AG04450 (cell line): Measurements from ENCODE around the gene NUDT1. TPM values are rescaled to one million over a fixed set of nuclear protein-coding genes. Genes with fewer than 3 reads are reported as not detected.

ENCODE experiments used
- CTCF ChIA-PET: fragments of 300-600, 350-600 bp; formaldehyde crosslinking; extraction: SDS; loops from one replicate; lab custom pipeline; 2022; ENCODE audit warnings: antibody characterized with exemption, inconsistent platforms; lab: Charles Lee
- POLR2A ChIA-PET: fragments of 350-600 bp; formaldehyde crosslinking; extraction: SDS; loops from one replicate; lab custom pipeline; 2021; ENCODE audit warnings: antibody characterized with exemption, inconsistent platforms; lab: Yijun Ruan, JAX
- DNase-seq: peaks from one replicate; pipeline ENCODE4 v3.0.0-alpha.2; 2011; ENCODE audit warnings: low read depth, low spot score
- H3K27ac ChIP-seq: one replicate; pipeline ENCODE4 v1.5.1; 2012; ENCODE audit warnings: low read depth, low read length, control low read depth
- H3K27me3 ChIP-seq: one replicate; pipeline ENCODE4 v1.6.0; 2012; ENCODE audit warnings: low read length; ENCODE audit not compliant: control insufficient read depth, insufficient read depth
- H3K4me3 ChIP-seq: 2 replicates; pipeline ENCODE4 v1.5.1; 2011; ENCODE audit warnings: mild to moderate bottlenecking, low read depth, low read length, control low read depth
- H3K9me3 ChIP-seq: 2 replicates; pipeline ENCODE4 v1.5.1; 2012; ENCODE audit warnings: low read length; ENCODE audit not compliant: control insufficient read depth, insufficient read depth
- polyA plus RNA-seq: library from polyadenylated mRNA; depleted of rRNA; stranded (reverse); fragments of >200 nt; gene quantifications from 2 replicates; pipeline ENCODE4 v1.2.3, GENCODE V29; 2011
- TF ChIP-seq, protein P1 (sequence below): IDR thresholded peaks from 2 replicates; pipeline ENCODE4 v1.5.1; 2011; ENCODE audit warnings: low read depth, low read length, control low read depth, inconsistent platforms

The NUDT1 gene
- polyA plus RNA-seq, 1 experiment: 11.5 TPM

DNA sequence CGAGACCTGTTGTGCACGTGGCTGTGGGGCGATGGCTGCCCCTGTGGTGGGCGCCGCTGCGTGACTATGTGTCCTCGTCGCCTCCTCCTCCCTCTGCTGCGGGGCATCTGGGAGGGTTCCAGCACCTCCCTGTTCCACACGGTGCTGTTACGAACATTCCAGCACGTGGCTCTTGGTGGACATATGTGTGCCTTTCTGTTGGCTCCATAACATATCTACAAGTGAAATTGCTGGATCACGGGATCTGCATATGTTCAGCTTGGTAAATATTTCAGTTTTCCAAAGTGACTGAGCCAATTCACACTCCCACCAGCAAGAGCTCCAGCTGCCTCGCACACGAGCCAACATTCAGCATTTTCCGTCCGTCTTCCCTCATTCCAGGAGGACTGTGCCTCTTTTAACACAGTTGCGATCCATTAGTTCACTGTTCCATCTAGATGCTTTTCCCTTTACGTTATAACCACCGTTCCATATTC is 47.1 kb downstream of the NUDT1 start:
- Histone ChIP-seq H3K27me3 (no peaks in the 10 kb centered on the region), H3K9me3 (no peaks in the 10 kb centered on the region), H3K27ac (no peak overlapping the region), H3K4me3 (no peak overlapping the region)
- DNase-seq: no peak
- CTCF ChIA-PET: no interaction called here
- POLR2A ChIA-PET: no interaction called here
- TF ChIP-seq, protein P1, sequence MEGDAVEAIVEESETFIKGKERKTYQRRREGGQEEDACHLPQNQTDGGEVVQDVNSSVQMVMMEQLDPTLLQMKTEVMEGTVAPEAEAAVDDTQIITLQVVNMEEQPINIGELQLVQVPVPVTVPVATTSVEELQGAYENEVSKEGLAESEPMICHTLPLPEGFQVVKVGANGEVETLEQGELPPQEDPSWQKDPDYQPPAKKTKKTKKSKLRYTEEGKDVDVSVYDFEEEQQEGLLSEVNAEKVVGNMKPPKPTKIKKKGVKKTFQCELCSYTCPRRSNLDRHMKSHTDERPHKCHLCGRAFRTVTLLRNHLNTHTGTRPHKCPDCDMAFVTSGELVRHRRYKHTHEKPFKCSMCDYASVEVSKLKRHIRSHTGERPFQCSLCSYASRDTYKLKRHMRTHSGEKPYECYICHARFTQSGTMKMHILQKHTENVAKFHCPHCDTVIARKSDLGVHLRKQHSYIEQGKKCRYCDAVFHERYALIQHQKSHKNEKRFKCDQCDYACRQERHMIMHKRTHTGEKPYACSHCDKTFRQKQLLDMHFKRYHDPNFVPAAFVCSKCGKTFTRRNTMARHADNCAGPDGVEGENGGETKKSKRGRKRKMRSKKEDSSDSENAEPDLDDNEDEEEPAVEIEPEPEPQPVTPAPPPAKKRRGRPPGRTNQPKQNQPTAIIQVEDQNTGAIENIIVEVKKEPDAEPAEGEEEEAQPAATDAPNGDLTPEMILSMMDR: no peak

- ChIA-PET POLR2A (no interaction called here), CTCF (no interaction called here)
- H3K4me3 ChIP-seq: no peak overlapping the region
- no peaks in the 10 kb centered on the region for H3K27me3 ChIP-seq
- no peak overlapping the region for H3K27ac ChIP-seq
- H3K9me3 ChIP-seq: no peaks in the 10 kb centered on the region
- TF ChIP-seq, protein P1: no peak
- no peak for DNase-seq
These were observed 47.6 kb downstream of the NUDT1 start for GRCh38 chr7:2289621-2290020.

DNA sequence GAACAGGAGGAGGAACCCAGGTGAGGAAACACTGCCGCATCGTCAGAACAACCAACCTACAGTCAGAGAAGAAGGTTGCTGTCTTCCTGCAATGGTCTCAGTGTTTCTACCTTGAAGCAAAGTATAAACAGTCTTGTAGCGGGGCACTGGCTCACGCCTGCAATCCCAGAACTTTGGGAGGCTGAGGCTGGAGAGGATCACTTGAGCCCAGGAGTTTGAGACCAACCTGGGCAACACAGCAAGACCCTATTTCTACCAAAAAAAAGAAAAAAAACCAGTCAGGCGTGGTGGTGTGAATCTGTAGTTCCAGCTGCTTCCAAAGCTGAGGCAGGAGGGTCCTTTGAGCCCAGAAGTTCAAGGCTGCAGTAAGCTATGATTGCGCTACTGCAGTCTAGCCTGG is 48.9 kb downstream of the NUDT1 start:
- Histone ChIP-seq H3K27ac (no peak overlapping the region), H3K9me3 (no peaks in the 10 kb centered on the region), H3K27me3 (no peaks in the 10 kb centered on the region), H3K4me3 (no peak overlapping the region)
- ChIA-PET POLR2A (no interaction called here), CTCF (no interaction called here)
- TF ChIP-seq, protein P1: no peak
- no peak for DNase-seq

DNA sequence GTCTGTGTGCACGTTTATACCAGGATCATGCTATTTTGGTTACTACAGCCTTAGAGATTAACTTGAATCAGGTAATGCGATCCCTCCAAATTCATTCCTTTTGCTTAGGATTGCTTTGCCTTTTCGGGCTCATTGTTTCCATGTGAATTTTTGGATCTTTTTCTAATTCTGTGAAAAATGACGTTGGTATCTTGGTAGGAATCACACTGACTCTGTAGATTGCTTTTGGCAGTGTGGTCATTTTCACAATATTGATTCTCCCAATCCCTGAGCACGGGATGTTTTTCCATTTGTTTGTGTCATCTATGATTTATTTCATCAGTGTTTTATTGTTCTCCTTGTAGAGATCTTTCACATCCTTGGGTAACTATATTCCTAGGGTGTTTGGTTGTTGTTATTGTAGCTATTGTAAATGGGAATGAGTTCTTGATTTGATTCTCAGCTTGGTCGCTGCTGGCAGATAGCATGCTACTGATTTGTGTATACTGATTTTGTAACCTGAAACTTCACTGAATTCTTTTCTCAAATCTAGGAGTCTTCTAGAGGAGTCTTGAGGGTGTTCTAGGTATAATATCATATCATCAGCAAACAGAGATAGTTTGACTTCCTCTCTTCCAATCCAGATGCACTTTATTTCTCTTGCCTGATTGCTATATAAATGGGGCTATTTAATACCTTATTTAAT is 54.1 kb downstream of the NUDT1 start:
- TF ChIP-seq, protein P1: no peak
- no peaks in the 10 kb centered on the region for H3K9me3 ChIP-seq
- CTCF ChIA-PET: no interaction called here
- no peaks in the 10 kb centered on the region for H3K27me3 ChIP-seq
- H3K4me3 ChIP-seq: no peak overlapping the region
- no peak overlapping the region for H3K27ac ChIP-seq
- DNase-seq: no peak
- POLR2A ChIA-PET: no interaction called here

DNA sequence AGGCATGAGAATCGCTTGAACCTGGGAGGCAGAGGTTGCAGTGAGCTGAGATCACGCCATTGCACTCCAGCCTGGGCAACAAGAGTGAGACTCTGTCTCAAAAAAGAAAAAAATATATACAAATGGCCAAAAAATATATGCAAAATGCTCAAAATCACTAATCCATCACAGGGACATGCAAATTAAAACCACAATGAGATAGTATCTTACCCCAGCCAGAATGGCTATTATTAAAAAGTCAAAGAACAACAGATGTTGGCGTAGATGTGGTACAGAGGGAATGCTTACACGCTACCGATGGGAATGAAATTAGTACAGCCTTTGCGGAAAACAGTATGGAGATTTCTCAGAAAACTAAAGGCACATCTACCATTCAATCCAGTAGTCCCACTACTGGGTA is 54.8 kb downstream of the NUDT1 start:
- ChIA-PET CTCF (no interaction called here), POLR2A (no interaction called here)
- Histone ChIP-seq H3K4me3 (no peak overlapping the region), H3K9me3 (no peaks in the 10 kb centered on the region), H3K27me3 (no peaks in the 10 kb centered on the region), H3K27ac (no peak overlapping the region)
- TF ChIP-seq, protein P1: no peak
- no peak for DNase-seq
